Fibroblast of peridontal ligament (primary cell): ENCODE data around the gene MST1R.

ENCODE experiments used
- DNase-seq: peaks from one replicate; pipeline ENCODE4 v3.0.0-alpha.2; 2010; ENCODE audit errors: extremely low read depth

MST1R gene

GRCh38 chr3:49839193-49839809, 64.4 kb downstream of the MST1R start:
- DNase-seq: peak; percentile 86
